ENCODE data around the gene CRYBA4. TPM values are rescaled to one million over a fixed set of nuclear protein-coding genes. Genes with fewer than 3 reads are reported as not detected.

Gene CRYBA4
- total RNA-seq, 4 donors from 2014 or later = not detected

- Histone ChIP-seq H3K27me3 (no peaks in the 10 kb centered on the region), H3K9me3 (no peaks in the 10 kb centered on the region), H3K27ac (no peak overlapping the region), H3K4me1 (peaks cover 6 to 10% of the 10 kb centered on the region in 2 donors), H3K36me3 (peaks cover 0 to 10% of the 10 kb centered on the region in 2 donors), H3K4me3 (no peak overlapping the region)
- intact Hi-C loops (cut with DNase I; ENCODE audit: low total_unique reads) = no loop called here
- DNase-seq (peak; percentile 24 to 53), ATAC-seq (peak; percentile 70 to 87)
- TF ChIP-seq CTCF (IDR thresholded peaks at IDR 0.05 in 4 of 5, conservative IDR thresholded peaks at IDR 0.05 in 1 of 5) = peak; percentile 64 to 93 (median 77)
- no peak for TF ChIP-seq POLR2A (IDR thresholded peaks at IDR 0.05)
- in situ Hi-C loops (cut with MboI; ENCODE audit: low sequenced_read_pairs in 4 of 4) = no loop called here
These were observed 57.4 kb downstream of the CRYBA4 start for GRCh38 chr22:26679003-26679629.

Other genes starting within 250 kb of the CRYBA4 start
- gene ASPHD2, start 192.7 kb upstream of the CRYBA4 start, total RNA-seq = under 1 TPM in 2 of 4 donors, not detected in 2; 0.07 to 0.10 TPM
- 10 to 100 TPM in 3 of 4 donors, 1 to 10 TPM in 1; 7.0 to 13.9 (median 10.5) TPM for gene HPS4, start 138.2 kb upstream of the CRYBA4 start, total RNA-seq
- 10 to 100 TPM; 24.0 to 53.1 (median 27.4) TPM for gene SRRD, start 138.1 kb upstream of the CRYBA4 start, total RNA-seq
- 10 to 100 TPM; 33.1 to 65.7 (median 49.2) TPM for gene TFIP11, start 109.5 kb upstream of the CRYBA4 start, total RNA-seq
- gene TPST2, start 31.8 kb upstream of the CRYBA4 start, total RNA-seq = 100 to 1,000 TPM in 1 of 4 donors, 10 to 100 TPM in 3; 32.3 to 110 (median 65.4) TPM
- under 1 TPM in 1 of 4 donors, not detected in 3; 0.97 TPM for gene CRYBB1, start 3.9 kb upstream of the CRYBA4 start, total RNA-seq
- under 1 TPM in 3 of 4 donors, not detected in 1; 0.02 to 0.25 (median 0.07) TPM for gene MIAT, start 35.6 kb downstream of the CRYBA4 start, total RNA-seq